AG09309 (cell line): ENCODE data around the gene ATF1.

Experiments
- DNase-seq: peaks from one replicate; pipeline ENCODE4 v3.0.0-alpha.2; 2010; ENCODE audit warnings: low read depth
- H3K4me3 ChIP-seq: 2 replicates; pipeline ENCODE4 v1.5.1; 2011; ENCODE audit warnings: mild to moderate bottlenecking, low read depth, low read length, moderate library complexity; ENCODE audit not compliant: control insufficient read depth
- TF ChIP-seq, protein P1 (sequence below): IDR thresholded peaks from 2 replicates; pipeline ENCODE4 v1.5.1; 2011; ENCODE audit warnings: mild to moderate bottlenecking, low read depth, low read length, inconsistent platforms; ENCODE audit not compliant: insufficient read depth, control insufficient read depth; ENCODE audit errors: missing control alignments

ATF1 gene

DNA sequence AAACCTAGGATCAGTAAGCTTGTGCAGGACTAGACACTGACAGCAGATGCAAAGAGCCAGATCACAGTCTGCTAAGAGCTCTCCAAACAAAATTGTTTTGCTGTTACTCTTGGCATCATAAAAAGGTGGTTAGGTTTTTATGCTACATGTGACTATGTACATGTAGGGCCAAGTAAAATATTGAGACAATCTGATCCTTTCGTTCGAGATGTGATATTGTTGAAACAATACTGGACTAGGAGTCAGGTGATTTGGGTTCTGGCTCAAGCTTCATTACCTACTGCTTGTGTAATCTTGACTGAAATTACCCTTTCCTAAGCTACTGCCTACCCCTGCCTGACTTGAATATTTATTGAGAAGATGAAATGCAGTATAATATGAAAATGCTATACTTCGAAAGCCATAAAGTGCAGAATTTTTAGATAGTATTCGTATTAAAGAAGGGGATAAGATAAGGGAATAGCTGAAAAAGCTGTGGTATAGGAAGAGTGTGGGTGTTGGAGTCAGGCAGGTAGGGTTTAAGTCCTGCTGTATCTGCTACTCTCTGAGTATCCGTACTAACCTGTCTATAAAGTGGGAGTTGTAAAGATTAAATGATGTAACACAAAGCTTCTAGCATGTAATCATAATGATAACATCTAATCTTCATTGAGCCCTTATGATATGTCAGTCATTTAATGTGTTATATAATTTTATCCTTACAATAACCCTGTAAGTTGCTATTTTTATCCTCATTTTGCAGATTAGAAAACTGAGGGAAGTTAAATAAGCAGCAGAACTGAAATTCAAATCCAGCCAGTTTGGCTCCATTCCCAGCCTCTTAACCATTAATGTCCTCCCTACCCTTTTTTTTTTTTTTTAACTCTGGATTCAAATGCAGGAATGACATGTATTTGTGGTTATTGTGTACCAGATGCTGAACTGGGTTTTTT, 38.6 kb upstream of the ATF1 start:
- no peak for DNase-seq
- no peak overlapping the region for H3K4me3 ChIP-seq
- TF ChIP-seq, protein P1, sequence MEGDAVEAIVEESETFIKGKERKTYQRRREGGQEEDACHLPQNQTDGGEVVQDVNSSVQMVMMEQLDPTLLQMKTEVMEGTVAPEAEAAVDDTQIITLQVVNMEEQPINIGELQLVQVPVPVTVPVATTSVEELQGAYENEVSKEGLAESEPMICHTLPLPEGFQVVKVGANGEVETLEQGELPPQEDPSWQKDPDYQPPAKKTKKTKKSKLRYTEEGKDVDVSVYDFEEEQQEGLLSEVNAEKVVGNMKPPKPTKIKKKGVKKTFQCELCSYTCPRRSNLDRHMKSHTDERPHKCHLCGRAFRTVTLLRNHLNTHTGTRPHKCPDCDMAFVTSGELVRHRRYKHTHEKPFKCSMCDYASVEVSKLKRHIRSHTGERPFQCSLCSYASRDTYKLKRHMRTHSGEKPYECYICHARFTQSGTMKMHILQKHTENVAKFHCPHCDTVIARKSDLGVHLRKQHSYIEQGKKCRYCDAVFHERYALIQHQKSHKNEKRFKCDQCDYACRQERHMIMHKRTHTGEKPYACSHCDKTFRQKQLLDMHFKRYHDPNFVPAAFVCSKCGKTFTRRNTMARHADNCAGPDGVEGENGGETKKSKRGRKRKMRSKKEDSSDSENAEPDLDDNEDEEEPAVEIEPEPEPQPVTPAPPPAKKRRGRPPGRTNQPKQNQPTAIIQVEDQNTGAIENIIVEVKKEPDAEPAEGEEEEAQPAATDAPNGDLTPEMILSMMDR = no peak

DNA sequence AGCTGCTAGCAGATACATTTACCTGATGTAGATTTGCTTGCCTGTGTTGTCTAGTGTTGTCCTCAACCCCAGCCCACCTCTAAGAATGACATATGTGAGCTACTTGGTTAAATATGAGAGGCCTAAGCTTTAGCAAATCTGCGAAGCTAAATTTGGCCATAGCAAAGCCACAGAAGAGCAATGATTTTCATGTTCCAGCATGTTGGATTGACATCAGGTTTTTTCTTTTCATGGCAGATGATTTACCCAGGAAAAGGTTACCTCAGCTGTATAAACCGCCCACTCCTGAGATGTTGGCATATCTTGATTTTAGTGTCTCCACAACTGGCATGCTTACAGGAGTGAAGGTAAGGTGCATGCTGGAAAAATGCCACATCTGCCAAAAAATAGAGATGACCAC, 36.4 kb upstream of the ATF1 start:
- TF ChIP-seq, protein P1 = no peak
- DNase-seq = no peak
- H3K4me3 ChIP-seq = no peak overlapping the region

DNA sequence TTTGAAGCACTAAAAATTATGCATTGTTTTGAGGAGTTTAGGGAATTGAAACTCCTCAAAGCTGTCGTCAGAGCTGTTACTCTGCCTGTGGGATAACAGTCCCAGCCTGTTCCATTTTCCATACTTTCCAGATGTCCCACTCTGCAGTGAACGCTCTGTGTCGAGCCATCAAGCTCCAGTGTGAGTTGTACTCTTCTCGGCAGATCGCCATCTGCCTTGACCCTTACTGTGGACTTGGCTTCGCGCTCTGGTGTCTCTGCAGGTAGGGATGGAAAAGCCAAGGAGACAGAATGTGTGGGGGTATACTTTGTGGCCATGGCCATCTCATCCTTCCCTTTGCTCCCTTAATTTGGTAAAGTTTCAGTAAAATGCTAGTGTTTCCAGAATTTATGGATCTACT, 35.5 kb upstream of the ATF1 start:
- DNase-seq = no peak
- no peak overlapping the region for H3K4me3 ChIP-seq
- TF ChIP-seq, protein P1 = no peak

DNA sequence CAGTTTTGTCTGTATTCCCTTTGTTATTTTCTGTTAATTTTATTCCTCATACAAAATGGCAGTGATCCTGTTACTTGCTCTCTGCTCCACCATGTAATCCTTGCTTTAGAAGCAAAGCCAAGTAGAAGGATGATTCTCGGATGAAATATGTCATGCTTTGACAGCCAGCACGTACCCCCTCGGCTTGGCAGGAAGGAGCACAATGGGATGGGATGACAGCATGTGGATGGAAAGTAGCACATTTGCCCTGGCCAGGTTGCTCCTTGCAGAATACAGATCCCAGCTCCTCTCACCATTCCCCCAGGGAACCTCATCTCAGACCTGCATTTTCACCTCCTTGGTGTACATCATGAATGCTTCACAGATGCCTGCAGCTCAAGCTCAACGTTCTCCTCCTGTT, 35.1 kb upstream of the ATF1 start:
- DNase-seq = no peak
- no peak overlapping the region for H3K4me3 ChIP-seq
- TF ChIP-seq, protein P1 = no peak

DNA sequence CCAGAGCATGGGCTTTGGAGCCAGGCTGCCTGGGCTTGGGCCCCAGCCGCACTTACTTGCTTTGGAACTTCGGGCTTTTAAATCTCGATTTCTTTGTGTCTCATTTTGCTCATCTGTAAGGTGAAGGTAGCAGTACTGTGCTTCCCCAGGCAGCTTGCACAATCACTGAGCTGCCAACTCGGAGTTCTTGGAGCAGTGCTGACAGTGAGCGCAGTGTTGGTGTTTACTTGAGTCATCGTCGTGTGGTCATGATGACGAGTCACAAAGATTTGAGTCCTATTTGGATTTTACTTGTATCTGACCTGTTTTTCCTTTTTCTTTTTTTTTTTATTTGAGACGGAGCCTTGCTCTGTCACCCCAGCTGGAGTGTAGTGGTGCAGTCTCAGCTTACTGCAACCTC, 31.3 kb upstream of the ATF1 start:
- TF ChIP-seq, protein P1 = no peak
- DNase-seq = peak; percentile 63
- H3K4me3 ChIP-seq = no peak overlapping the region

DNA sequence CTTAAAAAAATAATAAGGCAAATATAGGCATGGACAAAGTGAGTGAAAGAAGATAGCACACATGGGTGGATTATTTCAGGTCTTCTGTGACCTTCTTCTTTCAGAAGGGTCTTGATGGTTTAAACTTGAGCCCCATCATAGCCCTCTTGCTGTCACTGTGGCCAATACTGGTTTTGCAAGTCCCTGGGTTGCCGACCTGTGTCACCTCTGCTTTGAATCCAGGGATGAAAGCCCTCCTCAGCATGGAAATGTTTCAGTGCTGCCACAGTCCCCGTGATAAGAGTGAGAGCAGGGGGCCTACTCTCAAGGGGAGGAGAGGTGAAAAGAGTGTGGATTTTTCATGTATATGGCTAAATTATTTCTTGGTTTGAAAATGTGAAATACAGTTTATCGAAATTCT, 30.2 kb upstream of the ATF1 start:
- H3K4me3 ChIP-seq = no peak overlapping the region
- DNase-seq = no peak
- TF ChIP-seq, protein P1 = no peak
